Measurements from ENCODE around the gene SNRPD2.
A peak's percentile ranks its signal among the peaks of the same experiment; 100 is the strongest.
"Not testable (repeated sequence)": the region's sequence is repeated elsewhere in the genome, so short reads cannot be mapped to it uniquely, and the experiment has no call there.

The SNRPD2 gene

GRCh38 chr19:45691516-45692186 is at the start of gene SNRPD2:
SNRPD2 (minus strand) TSS chr19:45691953; CDS start chr19:45691888, 65 bp downstream.
- DNase-seq (ENCODE audit: low read depth), result peak; percentile 88

DNA sequence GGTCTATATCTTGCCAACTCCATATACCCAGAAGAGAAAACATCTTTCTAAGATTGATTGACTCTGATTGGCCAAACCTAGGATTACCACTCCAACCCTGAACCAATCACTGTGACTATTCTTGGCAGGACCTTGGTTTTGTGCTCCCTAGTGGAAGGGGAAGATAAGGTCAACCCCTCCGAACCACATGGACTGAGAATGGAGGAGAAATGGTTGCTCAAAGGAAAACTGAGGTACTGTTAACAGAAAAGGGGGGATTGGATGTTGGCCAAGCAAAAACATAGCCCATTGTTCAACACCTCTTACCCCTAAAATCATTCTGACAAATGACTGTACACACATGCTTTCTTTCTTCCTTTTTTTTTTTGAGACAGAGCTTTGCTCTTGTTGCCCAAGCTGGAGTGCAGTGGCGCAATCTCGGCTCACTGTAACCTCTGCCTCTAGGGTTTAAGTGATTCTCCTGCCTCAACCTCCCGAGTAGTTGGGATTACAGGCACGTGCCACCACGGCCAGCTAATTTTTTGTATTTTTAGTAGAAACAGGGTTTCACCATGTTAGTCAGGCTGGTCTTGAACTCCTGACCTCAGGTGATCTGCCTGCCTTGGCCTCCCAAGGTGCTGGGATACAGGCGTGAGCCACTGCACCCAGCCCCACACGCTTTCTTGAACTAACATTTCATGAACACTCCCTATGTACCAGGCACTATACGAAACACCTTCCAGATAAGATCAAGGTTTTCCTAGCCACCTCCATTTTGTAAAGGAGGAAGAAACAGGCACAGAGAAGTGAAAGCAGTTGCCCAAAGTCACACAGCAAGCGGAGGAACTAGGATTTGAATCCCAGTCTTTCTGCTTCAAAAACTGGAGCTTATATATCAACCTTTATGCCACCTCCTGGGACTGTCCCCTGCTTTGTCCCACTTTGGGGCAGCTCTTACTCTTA is 48.0 kb upstream of the SNRPD2 start:
- no peak for DNase-seq (ENCODE audit: low read depth)

DNA sequence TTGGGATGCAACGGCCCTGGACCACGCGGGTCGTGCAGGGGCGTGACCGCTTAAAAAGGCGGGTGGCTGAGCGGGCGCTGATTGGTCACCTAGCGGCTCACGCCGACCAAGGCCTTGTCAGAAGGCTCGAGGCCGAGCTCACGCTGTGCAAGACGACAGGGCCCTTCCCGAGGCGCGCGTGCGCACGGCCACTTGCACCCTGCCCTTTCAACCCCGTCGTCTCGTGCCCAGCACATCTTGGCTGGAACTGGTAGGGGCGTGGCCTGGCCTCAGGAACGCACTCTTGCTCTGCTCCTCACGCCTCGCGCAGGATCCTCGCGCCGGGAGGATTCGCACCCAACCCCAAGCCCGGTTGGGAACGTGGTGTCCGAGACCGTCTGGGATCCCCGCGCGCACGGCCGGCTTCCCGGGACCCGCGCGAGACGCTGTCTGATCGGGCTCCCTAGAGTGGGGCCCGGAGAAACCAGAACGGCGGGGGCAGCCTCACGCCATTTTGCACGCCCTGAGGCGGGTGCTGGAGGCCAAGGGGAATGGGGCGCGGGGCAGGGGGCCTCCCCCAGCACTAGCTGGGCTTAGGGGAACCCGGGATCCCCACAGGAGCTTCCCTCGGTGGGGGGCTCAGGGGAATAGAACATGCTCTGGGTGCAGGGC is 41.5 kb upstream of the SNRPD2 start, which contains the start of gene MEIOSIN:
MEIOSIN (plus strand) TSS at position 280 of the 651 bp plus-strand sequence. CDS start 1,938 bp downstream, outside the sequence.
- no peak for DNase-seq (ENCODE audit: low read depth)

- DNase-seq (ENCODE audit: low read depth), result peak; percentile 90
Observed at GRCh38 chr19:45730368-45731288, 38.9 kb upstream of the SNRPD2 start, which contains the start of gene FBXO46. FBXO46 (minus strand) TSS chr19:45730896; CDS start chr19:45713495, 17,401 bp downstream.

DNA sequence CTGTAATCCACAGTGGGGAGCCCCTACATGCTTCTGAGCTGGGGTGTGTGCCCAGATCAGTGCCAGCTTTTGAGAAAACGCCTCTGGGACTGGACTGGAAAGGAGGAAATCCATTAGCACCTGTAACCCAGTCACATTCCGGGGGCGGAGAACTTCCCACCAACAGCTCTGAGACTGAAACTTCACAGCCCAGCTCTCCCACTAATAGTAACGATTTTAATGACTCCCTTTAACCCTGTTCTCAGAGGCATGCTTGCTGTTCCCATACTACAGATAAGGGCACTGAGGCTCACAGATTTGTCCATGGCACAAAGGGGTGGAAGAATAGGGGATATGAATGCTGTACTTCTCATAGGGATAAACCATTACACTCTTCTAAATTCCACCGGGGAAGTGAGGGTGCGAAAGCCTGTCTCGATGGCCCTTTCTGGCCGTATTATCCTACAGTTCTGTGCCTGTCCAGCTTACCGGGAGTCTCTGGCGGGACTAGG is 38.1 kb upstream of the SNRPD2 start:
- DNase-seq (ENCODE audit: low read depth), result no peak

- DNase-seq (ENCODE audit: low read depth), result not testable (repeated sequence)
Observed at GRCh38 chr19:45728683-45729082, 36.9 kb upstream of the SNRPD2 start.

DNA sequence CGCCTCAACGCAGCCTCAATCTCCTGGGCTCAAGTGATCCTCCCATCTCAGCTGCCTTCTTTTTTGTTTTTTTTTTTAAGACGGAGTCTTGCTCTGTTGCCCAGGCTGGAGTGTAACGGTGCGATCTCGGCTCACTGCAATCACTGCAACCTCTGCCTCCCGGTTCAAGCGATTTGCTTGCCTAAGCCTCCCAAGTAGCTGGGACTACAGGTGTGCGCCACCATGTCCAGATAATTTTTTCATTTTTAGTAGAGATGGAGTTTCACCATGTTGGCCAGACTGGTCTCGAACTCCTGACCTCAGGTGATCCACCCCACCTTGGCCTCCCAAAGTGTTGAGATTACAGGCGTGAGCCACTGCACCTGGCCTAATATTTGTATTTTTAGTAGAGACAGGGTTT is 28.3 kb upstream of the SNRPD2 start:
- not testable (repeated sequence) for DNase-seq (ENCODE audit: low read depth)

- no peak for DNase-seq (ENCODE audit: low read depth)
Observed at GRCh38 chr19:45717983-45718650, 26.4 kb upstream of the SNRPD2 start.

DNA sequence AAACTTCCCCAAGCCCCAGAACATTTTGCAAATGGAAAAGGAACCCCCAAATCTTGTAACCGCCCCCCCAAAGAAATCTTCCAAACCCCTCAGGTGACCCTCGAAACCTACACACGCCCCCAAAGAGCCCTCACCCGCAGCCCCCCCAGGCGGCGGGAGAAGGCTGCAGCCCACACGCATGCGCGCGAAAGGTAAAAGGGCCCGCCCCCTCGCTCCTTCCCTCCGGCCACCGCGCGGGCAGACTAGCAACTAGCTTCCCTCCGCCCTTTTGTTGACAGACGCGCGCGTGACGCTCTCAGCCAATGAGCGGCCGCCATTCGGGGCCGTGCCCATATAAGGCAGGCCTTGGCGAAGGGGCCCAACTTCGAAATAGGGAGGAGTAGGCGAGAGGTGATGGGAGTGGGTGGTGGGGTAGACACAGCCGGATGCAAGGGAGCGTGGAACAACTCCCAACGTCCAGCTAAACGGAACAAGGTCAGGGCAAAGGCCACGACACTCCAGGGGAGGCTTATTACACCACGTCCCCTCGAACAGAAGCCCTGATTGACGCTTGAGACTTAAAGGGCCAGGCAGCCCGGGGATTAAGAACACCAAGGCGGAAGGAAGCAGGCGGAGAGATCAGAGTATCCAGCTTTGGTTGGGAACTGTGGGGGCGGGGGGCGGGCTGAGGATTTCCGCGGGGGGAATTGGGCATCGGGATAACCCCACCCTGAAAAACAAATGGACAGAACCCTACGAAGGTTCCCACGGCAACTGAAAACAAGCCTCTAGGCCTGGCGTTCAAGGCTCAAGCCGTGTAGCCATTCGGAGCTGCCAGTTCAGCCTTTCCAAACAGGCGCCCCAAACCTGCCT is 25.6 kb upstream of the SNRPD2 start:
- DNase-seq (ENCODE audit: low read depth), result peak; percentile 91

GRCh38 chr19:45716359-45717130 is 24.8 kb upstream of the SNRPD2 start:
- no peak for DNase-seq (ENCODE audit: low read depth)

DNA sequence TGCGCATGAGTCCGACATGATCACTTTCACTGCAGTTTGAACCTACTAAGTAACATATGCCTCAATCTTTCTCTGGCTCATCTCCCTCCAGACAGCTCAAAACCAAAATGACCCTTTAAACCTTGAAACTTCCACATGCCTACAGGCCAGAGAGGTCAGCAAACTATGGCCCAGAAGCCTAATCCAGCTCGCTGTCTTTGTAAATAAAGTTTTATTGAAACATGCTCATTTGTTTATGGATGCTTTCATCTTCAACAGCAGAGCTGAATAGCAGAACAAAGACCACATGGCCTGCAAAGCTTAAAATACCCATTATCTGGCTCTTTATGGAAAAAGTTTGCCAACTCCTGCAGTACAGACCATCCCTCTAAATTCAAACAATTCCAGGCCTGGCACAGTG is 23.4 kb upstream of the SNRPD2 start:
- DNase-seq (ENCODE audit: low read depth), result no peak

DNA sequence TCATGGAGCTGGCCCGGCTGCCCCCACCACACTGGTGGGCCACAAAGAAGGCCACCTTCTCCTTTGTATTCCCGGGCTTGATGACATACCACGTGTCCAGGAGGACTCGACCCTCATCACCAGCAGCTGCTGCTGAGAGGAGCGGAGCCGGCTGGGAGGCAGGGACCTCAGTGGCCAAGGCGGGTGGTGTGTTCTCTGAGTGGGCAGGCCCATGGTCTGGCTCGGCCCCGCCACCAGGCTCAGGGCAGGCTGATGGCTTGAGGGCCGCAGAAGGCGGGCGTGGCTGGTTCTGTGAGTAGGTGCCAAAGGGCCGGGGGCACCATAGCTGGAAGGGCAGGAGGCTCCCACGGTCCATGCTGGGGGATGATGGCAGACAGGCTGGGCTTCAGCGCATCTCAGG is 21.4 kb upstream of the SNRPD2 start:
- DNase-seq (ENCODE audit: low read depth), result no peak

- DNase-seq (ENCODE audit: low read depth), result no peak
Observed at GRCh38 chr19:45712699-45713067, 20.9 kb upstream of the SNRPD2 start.

DNA sequence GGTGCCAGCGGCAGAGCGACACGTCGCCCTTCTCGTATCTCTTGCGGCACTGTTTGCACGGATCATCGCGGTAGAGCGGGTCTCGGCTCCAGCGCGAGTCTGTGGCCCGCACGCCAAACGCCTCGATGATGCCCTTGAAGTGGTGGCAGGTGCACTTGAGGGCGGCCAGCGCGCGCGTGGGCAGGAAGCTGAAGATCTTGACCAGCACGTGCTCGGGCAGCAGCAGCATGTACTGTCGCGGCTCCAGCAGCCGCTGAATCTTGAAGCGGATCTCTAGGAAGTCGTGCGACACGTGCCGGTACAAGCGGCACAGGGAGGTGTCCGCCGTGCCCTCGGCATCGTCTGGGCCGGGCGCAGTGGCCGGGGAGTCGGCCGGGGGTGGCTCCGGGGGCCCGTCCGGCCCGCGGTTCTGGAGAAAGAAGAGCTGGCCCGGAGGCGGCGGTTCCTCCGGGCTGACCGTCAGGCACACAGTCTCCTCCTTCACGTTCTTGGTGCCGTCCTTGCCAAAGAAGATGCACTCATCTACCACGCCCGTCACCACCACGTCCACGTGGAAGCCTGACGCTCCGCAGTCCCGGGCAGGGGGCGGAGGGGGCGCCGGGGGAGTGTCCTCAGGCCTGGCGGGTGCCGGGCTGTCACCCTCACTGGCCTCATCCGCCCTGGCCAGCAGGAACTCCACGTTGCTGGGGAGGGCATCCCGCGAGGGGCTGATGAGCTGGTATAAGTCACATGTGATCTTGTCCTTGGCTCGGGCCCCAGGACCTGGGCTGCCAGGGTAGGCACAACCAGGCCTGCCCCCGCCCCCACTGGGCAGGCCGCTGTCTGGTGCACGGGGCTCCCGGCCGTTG is 20.3 kb upstream of the SNRPD2 start:
- DNase-seq (ENCODE audit: low read depth), result no peak

- DNase-seq (ENCODE audit: low read depth), result no peak
Observed at GRCh38 chr19:45710356-45711130, 18.8 kb upstream of the SNRPD2 start.

- no peak for DNase-seq (ENCODE audit: low read depth)
Observed at GRCh38 chr19:45705710-45706415, 14.1 kb upstream of the SNRPD2 start.
